LNCAP (cell line): ENCODE measurements around the gene VGLL4.

Source experiments
- CTCF ChIP-seq: fragments of 450-650 bp; IDR thresholded peaks from 2 replicates; pipeline ENCODE4 v1.5.1; 2017; ENCODE audit warnings: mild to moderate bottlenecking

The VGLL4 gene

GRCh38 chr3:11602239-11602840 is 41.4 kb downstream of the VGLL4 start:
- no peak for TF ChIP-seq CTCF

- no peak for TF ChIP-seq CTCF
Measured at GRCh38 chr3:11601446-11602238, 42.1 kb downstream of the VGLL4 start.

GRCh38 chr3:11600501-11601282 is 43.0 kb downstream of the VGLL4 start:
- TF ChIP-seq CTCF, result no peak

- TF ChIP-seq CTCF, result no peak
Measured at GRCh38 chr3:11596387-11596786, 47.3 kb downstream of the VGLL4 start.

GRCh38 chr3:11593318-11594034 is 50.2 kb downstream of the VGLL4 start:
- TF ChIP-seq CTCF, result no peak

- no peak for TF ChIP-seq CTCF
Measured at GRCh38 chr3:11592445-11593298, 51.0 kb downstream of the VGLL4 start.
